GM19025 (cell line): ENCODE results near the gene SH2B2.

Source experiments
- ATAC-seq: cut with Tn5 transposase; IDR thresholded peaks from one replicate; pipeline ENCODE4 v1.9.1; 2021; ENCODE audit warnings: mild to moderate bottlenecking, low read depth, moderate library complexity; ENCODE audit not compliant: unreplicated experiment

The SH2B2 gene

DNA sequence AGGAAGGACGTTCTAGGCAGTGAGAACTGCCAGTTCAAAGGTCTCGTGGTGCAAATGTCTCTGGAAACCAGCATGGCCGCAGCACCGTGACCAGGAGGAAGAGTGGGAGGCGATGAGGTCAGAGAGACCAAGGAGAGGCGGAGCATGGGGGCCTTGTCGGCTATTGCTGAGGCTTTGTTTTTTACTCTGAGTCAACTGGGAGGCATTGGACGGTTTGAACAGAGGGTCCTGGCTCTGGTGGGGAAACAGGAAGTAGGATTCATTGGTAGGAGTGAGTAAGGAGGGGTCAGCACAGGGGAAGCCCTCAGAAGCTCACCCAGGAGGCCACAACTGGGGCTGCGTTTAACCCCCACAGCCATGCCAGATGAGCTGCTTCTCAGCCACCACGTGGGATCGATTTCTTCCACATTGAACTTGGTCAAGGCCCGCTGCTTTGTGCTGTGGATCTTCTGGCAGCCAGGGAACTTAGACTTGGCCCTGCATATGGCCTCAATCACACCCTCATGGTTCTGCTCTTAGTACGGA is 22.2 kb upstream of the SH2B2 start:
- no peak for ATAC-seq

DNA sequence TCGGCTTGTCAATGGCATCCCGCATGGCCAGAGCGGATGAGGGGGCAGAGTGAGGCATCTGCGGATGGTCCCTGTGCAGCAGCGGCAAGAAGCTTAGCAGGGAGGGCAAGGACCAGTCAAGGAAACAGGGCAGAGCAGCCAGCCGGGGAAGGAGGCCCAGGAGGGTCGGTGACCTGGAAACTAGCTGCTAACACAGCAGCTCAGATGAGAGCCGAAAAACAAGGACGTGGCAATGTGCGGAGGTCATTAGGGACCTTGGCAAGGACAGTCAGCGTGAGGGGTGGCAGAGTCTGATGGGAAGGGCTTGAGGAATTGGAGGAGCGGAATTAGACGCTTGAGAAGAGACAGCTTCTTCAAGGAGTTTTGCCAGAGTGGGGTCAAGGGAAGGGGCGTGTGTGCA is 20.1 kb upstream of the SH2B2 start:
- no peak for ATAC-seq

GRCh38 chr7:102268635-102269034 is 18.0 kb upstream of the SH2B2 start:
- no peak for ATAC-seq

DNA sequence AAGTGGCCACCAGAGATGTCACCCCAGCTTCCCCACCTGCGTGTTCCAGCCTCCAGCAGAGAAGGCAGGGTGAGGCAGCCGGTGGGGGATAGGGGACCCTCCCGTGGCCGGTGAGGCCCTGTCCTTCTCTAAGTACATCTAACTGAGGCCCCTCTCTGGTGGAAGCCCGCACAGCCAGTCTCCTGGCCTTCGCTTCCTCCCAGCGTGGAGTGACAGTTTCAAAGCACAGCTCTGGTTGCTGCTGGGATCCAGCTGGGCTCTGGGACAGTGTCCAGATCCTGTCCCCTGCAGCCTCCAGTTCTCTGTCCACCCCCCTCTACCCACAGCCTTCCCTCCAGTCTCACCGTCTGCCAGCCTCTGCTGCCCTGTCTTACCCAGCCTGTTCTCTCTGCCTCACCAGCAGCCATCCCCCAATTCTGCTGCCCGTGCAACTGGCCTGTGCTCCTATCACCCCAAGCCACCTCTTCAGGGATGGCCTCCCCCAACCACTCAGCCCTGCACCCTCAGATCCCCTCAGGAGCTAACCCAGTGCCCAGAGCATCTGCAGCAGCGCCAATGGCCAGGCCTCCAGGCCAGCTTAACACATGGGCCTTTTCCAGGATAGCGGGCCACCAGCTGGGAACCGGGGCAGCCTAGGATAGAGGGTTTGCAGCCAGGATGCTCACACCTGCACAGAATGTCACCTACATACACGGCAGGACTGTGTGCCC is 16.3 kb upstream of the SH2B2 start:
- no peak for ATAC-seq

GRCh38 chr7:102271158-102271798 is 15.4 kb upstream of the SH2B2 start:
- ATAC-seq: no peak

DNA sequence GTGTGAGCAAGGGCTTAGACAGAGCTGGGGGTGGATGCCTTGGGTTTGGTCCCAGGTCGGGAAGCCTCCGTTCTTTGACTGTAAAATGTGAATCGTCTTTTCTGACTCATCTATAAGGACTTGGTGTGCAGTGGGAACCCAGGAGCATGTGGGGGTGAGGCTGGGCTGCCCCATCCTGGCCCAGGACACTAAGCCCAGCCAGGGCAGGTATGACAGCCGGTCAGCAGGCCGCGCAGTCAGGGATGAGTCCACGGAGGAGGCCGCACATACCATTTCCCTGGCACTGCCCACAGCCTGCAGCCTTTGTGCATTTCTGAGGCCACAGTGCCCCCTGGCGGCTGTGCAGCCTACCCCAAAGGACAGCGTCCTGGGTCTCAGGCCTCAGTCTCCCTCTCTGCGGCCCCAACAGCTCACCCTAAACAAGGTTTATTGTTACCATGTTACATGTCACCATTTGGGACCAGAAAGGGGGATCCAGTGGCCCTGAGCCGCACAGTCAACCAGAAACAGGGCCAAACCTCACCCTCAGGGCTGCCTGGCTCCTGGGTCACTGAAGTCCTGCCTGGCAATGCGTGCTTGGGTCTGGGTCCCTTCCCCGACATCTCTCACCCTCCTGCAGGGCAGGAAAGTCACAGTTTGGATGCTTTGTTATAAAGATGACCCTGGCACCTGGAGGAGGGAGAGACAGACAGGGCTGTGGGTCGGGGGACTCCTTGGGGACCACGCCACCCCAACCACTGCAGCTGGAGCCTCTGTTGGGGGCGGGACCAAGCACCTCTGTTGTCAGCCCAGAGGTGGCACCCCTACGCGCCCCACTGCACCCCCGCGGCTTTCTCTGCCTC is 14.4 kb upstream of the SH2B2 start:
- no peak for ATAC-seq

- ATAC-seq: no peak
These were observed 13.5 kb upstream of the SH2B2 start for GRCh38 chr7:102272917-102273748.

DNA sequence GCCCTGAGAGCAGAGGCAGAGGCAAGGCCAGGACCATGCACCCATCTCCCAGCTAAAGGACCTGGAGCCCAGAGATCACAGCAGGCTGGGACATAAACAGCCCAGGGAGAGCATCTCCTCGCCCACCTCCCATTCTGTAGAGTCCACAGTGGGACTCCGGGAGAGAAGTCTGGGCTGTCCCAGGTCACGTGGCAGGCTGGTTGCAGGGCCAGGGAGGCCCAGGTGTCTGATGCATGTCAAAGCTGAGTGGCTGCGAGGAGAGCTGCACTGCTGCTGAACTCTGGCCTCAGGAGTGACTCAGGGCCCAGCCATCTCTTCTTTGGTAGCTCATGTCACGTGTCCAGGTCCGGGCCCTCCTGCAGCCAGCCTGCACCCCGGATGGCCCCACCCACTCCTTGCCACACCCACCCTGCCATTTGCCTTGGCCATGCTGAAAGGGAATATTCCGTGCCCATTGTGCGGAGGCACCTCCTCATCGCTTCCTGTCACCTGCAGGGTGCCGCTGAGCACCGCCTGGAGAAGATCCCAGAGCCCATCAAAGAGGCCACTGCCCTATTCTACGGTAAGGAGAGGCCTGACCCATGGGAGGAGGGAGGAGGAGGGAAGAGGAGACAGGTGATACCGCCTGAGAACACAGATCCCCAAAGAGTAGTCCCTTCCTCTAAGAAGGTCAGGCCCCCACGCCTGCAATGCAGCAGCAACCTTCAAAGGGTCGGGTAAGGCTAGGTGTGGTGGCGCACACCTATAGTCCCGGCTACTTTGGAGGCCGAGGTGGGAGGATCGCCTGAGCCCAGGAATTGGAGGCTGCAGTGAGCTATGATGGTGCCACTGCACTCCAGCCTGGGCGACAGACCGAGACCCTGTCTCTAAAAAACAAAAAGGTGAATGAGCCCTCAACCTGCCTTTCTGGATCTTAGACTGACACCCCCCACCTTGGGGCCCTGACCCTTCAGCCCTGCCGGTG is 12.6 kb upstream of the SH2B2 start:
- no peak for ATAC-seq

DNA sequence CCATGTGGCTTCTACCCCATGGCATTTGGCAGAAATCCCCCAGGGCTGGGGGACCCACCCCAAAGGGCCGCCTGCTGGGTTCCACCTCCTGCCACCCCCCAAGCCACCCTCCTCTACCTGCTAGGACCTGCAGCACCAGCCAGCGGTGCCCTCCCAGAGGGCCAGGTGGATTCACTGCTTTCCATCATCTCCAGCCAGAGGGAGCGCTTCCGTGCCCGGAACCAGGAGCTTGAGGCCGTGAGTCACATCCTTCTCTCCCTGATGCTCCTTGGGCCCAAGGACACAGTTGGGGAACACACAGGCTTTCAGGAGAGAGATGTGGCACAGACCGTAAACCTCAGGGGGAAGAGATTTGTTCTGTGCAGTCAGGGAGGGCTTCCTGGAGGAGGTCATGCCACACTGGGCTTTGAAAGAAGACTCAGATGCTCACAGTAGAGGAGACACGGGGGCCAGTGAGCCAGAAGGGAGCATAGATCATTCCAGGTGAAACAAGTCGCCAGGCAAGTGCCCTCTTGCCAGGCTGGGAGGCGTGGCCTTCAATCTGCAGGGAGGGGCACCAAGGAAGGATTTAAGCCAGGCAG is 11.5 kb upstream of the SH2B2 start:
- ATAC-seq: no peak

DNA sequence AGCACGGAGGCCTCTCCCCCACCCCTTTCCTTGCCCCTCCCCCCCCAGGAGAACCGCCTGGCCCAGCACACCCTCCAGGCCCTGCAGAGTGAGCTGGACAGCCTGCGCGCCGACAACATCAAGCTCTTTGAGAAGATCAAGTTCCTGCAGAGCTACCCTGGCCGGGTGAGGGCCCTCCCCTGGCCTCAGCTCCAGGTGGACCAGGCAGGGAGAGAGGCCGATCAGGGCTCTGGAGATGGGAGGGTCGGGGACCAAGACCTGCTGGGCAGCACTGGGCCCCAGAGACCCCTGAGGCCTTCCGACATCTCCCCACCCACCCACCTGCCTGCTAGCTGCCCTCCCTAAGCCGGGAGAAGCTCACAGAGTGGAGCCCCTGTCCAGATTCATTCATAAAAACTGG is 8.8 kb upstream of the SH2B2 start:
- ATAC-seq: no peak

DNA sequence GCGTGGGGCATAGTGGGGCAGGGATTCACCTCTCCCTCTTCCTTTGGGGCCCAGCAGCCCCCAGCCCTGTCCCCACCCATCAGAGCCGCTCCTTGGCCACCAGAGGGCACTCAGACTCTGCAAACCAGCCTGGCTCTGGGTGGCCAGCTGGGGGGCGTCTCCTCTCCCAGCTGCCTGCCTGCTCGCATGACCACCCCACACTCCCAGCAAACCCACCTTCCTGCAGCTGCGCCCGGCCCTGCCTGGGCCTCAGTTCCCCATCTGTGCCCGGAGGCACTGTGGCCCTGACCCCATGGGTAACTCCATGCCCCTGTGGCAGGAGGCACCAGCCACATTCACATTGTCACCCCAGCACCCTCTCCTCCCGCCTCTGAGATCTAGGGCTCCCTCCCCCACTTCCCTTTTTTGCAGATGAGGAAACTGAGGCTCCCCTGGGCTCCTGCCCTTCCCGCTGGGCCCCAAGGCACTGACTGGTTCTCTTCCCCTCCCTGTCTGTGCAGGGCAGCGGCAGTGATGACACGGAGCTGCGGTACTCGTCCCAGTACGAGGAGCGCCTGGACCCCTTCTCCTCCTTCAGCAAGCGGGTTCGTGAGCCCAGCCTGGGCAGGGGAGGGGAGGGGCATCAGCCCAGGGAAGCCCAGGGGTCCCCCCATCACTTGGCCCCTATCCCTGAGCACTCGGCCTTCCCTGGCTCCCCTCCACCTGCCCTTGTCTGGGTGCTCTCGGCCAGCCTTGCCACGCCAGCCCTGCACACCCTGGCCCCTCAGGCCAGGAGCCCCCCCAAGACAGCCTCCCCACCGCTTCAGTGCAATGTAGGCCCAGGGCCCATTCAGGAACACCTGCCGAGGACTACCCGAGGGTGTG is 6.9 kb upstream of the SH2B2 start:
- ATAC-seq: peak; percentile 56

DNA sequence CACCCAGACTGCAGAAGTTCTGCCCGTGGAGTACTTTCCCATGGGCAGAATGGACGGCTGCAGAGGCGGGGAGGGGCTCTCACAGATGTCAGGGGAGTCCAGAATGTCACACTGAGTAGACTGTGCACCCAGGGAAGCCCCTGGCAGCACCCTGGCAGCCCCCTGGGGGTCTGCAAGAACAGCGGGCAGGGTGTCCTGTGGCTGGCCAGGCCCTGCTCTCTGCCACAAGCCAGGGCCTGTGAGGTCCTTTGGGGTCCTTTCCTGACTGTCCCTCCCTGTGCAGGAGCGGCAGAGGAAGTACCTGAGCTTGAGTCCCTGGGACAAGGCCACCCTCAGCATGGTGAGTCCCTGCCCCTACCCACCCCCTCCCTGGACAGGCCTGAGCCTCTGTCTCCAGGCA is 6.1 kb upstream of the SH2B2 start:
- ATAC-seq: no peak

DNA sequence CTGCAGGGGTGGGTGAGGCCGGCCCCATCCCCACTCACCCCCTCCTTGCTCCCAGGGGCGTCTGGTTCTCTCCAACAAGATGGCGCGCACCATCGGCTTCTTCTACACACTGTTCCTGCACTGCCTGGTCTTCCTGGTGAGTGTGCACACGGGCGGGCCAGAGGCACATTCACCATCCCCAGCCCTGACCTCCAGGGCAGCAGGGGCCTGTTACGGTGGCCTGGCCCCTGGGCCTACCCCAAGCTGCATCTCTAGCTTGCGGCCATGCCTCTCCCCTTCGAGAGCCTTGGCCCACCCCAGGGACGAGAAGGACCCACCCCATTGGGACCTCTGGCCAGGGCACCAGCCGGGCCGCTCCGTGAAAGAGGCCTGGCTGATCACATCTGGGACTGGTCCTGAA is 4.9 kb upstream of the SH2B2 start:
- no peak for ATAC-seq

GRCh38 chr7:102282465-102283362 is 4.0 kb upstream of the SH2B2 start:
- no peak for ATAC-seq

GRCh38 chr7:102283477-102284189 is 3.0 kb upstream of the SH2B2 start:
- no peak for ATAC-seq

- no peak for ATAC-seq
These were observed 2.3 kb upstream of the SH2B2 start for GRCh38 chr7:102284399-102284798.
